Measurements from ENCODE around the gene ARHGEF26.

DNA sequence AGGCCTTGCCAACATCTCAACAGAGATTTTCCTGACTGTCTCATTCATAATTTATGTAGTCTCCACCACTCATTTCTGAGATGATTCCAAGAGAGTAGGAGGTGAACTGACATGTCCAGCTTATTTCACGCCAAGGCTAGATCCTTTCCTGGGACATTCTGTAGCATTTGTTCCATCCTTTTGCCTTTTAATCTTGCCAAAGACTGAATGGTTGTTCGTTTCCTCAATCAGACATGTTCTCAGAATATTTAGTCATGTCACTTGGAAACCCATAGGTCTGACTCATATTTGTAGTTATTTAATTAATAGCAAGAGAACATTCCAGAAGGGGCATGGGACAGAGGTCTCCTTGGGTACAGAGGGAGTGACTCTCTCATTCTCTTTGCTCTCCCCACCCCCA is 122.2 kb downstream of the ARHGEF26 start:
- TF ChIP-seq, protein P1, sequence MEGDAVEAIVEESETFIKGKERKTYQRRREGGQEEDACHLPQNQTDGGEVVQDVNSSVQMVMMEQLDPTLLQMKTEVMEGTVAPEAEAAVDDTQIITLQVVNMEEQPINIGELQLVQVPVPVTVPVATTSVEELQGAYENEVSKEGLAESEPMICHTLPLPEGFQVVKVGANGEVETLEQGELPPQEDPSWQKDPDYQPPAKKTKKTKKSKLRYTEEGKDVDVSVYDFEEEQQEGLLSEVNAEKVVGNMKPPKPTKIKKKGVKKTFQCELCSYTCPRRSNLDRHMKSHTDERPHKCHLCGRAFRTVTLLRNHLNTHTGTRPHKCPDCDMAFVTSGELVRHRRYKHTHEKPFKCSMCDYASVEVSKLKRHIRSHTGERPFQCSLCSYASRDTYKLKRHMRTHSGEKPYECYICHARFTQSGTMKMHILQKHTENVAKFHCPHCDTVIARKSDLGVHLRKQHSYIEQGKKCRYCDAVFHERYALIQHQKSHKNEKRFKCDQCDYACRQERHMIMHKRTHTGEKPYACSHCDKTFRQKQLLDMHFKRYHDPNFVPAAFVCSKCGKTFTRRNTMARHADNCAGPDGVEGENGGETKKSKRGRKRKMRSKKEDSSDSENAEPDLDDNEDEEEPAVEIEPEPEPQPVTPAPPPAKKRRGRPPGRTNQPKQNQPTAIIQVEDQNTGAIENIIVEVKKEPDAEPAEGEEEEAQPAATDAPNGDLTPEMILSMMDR (IDR thresholded peaks at IDR 0.05) = no peak
- TF ChIP-seq POLR2A (IDR thresholded peaks at IDR 0.05; ENCODE audit: low read depth) = no peak
- no peak for TF ChIP-seq EP300 (IDR thresholded peaks at IDR 0.05)
